HCT116 (cell line): ENCODE data around the gene PLCG2. TPM values are rescaled to one million over a fixed set of nuclear protein-coding genes. Genes with fewer than 3 reads are reported as not detected.

Experiments
- ATAC-seq: fragments of 200-7000 bp; cut with Tn5 transposase; 2 replicates; pipeline ENCODE4 v1.9.1; 2020; ENCODE audit warnings: mild to moderate bottlenecking, moderate library complexity
- BruUV-seq: library from RNA; stranded (reverse); fragments of 400-500 nt; replicated peaks from 2 replicates; lab custom pipeline; 2021; lab: Mats Ljungman, UMichigan
- CTCF ChIA-PET: fragments of 300-600 bp; sonication (Branson Sonifier 250); formaldehyde crosslinking; loops from one replicate; lab custom pipeline; 2021; ENCODE audit warnings: antibody characterized with exemption; lab: Charles Lee
- POLR2A ChIA-PET: fragments of 300-600, 350-600 bp; sonication (Branson Sonifier 250); formaldehyde crosslinking; loops from one replicate; lab custom pipeline; 2021; ENCODE audit warnings: antibody characterized with exemption; lab: Charles Lee
- RAD21 ChIA-PET, 2 experiments: fragments of 300-600 bp; sonication (Branson Sonifier 250); formaldehyde crosslinking; loops; one replicate each; lab custom pipeline; 2023; ENCODE audit warnings: low total read pairs in 2 of 2; ENCODE audit not compliant: uncharacterized antibody in 2 of 2, unreplicated experiment in 2 of 2, low non-redundant PET in 1 of 2; lab: Charles Lee
- DNase-seq: peaks from one replicate; pipeline ENCODE4 v3.0.0-alpha.2; 2010; ENCODE audit warnings: low read depth, low spot score
- H2AFZ ChIP-seq: fragments of 200-600 bp; shearing (Covaris generic), sonication (generic); 2 replicates; pipeline ENCODE4 v1.6.1; 2017; ENCODE audit warnings: low read depth, mixed run types, mixed read lengths, antibody characterized with exemption, low read length; ENCODE audit not compliant: poor library complexity, severe bottlenecking
- H3K27ac ChIP-seq: 2 replicates; pipeline ENCODE4 v1.5.1; 2012; ENCODE audit warnings: low read depth, low read length
- H3K27me3 ChIP-seq: fragments of 200-600 bp; sonication (generic); 2 replicates; pipeline ENCODE4 v1.6.1; 2016; ENCODE audit warnings: mixed run types, low read length, mixed read lengths; ENCODE audit not compliant: insufficient read depth
- H3K36me3 ChIP-seq, 2 experiments: fragments of 200-500 bp in 1 of 2; fragments of 200-600 bp in 1 of 2; sonication (Bioruptor generic) in 1 of 2; sonication (generic) in 1 of 2; 2 replicates each; pipeline versions ENCODE4 v1.5.1 to v1.6.1; 2014 to 2016; ENCODE audit warnings: low read length in 2 of 2, inconsistent platforms in 1 of 2, mixed read lengths in 1 of 2, mixed run types in 1 of 2; ENCODE audit not compliant: insufficient read depth in 2 of 2, control insufficient read depth in 1 of 2
- H3K4me1 ChIP-seq, 2 experiments: fragments of 200-600 bp in 1 of 2; sonication (generic) in 1 of 2; 2 replicates each; pipeline versions ENCODE4 v1.5.1 to v1.6.1; 2012 to 2017; ENCODE audit warnings: low read length in 2 of 2, inconsistent platforms in 1 of 2, mild to moderate bottlenecking in 1 of 2, mixed read lengths in 1 of 2, mixed run types in 1 of 2, moderate library complexity in 1 of 2; ENCODE audit not compliant: insufficient read depth in 2 of 2, control insufficient read depth in 1 of 2
- H3K4me2 ChIP-seq: fragments of 200-600 bp; sonication (generic); 2 replicates; pipeline ENCODE4 v1.6.1; 2017; ENCODE audit warnings: mixed run types, low read length, mixed read lengths
- H3K4me3 ChIP-seq, 2 experiments: fragments of 200-600 bp in 1 of 2; sonication (generic) in 1 of 2; replicated peaks in 1 of 2; 2 replicates each; pipeline ENCODE4 v1.5.1; 2011 to 2016; ENCODE audit warnings: low read length in 2 of 2, control low read depth in 1 of 2, low read depth in 1 of 2, mild to moderate bottlenecking in 1 of 2, mixed read lengths in 1 of 2, mixed run types in 1 of 2
- H3K79me2 ChIP-seq: fragments of 200-600 bp; sonication (generic); 2 replicates; pipeline ENCODE4 v1.6.1; 2017; ENCODE audit warnings: mild to moderate bottlenecking, mixed run types, low read length, moderate library complexity, mixed read lengths; ENCODE audit not compliant: insufficient read depth
- H3K9ac ChIP-seq: fragments of 200-600 bp; sonication (generic); 2 replicates; pipeline ENCODE4 v1.6.1; 2016; ENCODE audit warnings: low read length, mixed read lengths
- H3K9me2 ChIP-seq: fragments of 200-600 bp; sonication (generic), shearing (Covaris generic); 2 replicates; pipeline ENCODE4 v1.6.1; 2017; ENCODE audit warnings: mixed run types, mild to moderate bottlenecking, moderate library complexity; ENCODE audit not compliant: insufficient read depth
- H3K9me3 ChIP-seq, 2 experiments: fragments of 200-500 bp in 1 of 2; fragments of 200-600 bp in 1 of 2; sonication (Bioruptor generic) in 1 of 2; sonication (generic) in 1 of 2; 2 replicates each; pipeline ENCODE4 v1.6.1; 2014 to 2017; ENCODE audit warnings: low read length in 2 of 2, mixed read lengths in 2 of 2, inconsistent platforms in 1 of 2, low read depth in 1 of 2, mild to moderate bottlenecking in 1 of 2, mixed run types in 1 of 2, moderate library complexity in 1 of 2; ENCODE audit not compliant: control insufficient read depth in 1 of 2, insufficient read depth in 1 of 2
- H4K20me1 ChIP-seq: fragments of 200-600 bp; sonication (generic), shearing (Covaris generic); 2 replicates; pipeline ENCODE4 v1.6.1; 2017; ENCODE audit warnings: mixed run types, mild to moderate bottlenecking, moderate library complexity; ENCODE audit not compliant: insufficient read depth
- CBX3 ChIP-seq: IDR thresholded peaks from 2 replicates; pipeline ENCODE4 v1.6.1; 2012; ENCODE audit warnings: low read depth
- CEBPB ChIP-seq: IDR thresholded peaks from 2 replicates; pipeline ENCODE4 v1.6.1; 2012; ENCODE audit warnings: low read depth
- EZH2 ChIP-seq: fragments of 200-600 bp; sonication (generic); IDR thresholded peaks from 2 replicates; pipeline ENCODE4 v1.6.1; 2017; ENCODE audit warnings: antibody characterized with exemption, mixed run types
- EZH2phosphoT487 ChIP-seq: fragments of 200-600 bp; IDR thresholded peaks from 2 replicates; pipeline ENCODE4 v1.6.1; 2018; ENCODE audit warnings: antibody characterized with exemption, borderline replicate concordance
- FOSL1 ChIP-seq: IDR thresholded peaks from 2 replicates; pipeline ENCODE4 v1.6.1; 2012; ENCODE audit warnings: low read depth
- POLR2A ChIP-seq: IDR thresholded peaks from 2 replicates; pipeline ENCODE4 v1.7.0; 2011; ENCODE audit warnings: borderline replicate concordance; ENCODE audit not compliant: insufficient read depth, insufficient read length; ENCODE audit errors: extremely low read depth
- SP1 ChIP-seq: IDR thresholded peaks from 2 replicates; pipeline ENCODE4 v1.6.1; 2012; ENCODE audit warnings: low read depth
- YY1 ChIP-seq: IDR thresholded peaks from 2 replicates; pipeline ENCODE4 v1.6.1; 2011; ENCODE audit warnings: low read length, low read depth, moderate library complexity, mild to moderate bottlenecking; ENCODE audit not compliant: insufficient replicate concordance; ENCODE audit errors: extremely low read depth
- ZFX ChIP-seq: fragments of 450-650 bp; IDR thresholded peaks from 2 replicates; pipeline ENCODE4 v1.6.1; 2017
- ZNF274 ChIP-seq: fragments of 200-500 bp; sonication (Bioruptor generic); IDR thresholded peaks from 2 replicates; pipeline ENCODE4 v1.6.1; 2014; ENCODE audit warnings: mild to moderate bottlenecking, low read depth, low read length, inconsistent platforms
- intact Hi-C: fragments of 100-400 bp; cut with micrococcal nuclease; formaldehyde crosslinking; loops from 2 replicates; pipeline ENCODE4 v1.10.0; 2022
- total RNA-seq: library from RNA; stranded (reverse); gene quantifications from one replicate; pipeline ENCODE4 v1.2.1, GENCODE V29; 2021; ENCODE audit not compliant: unreplicated experiment
- TF ChIP-seq, protein P1 (sequence below): IDR thresholded peaks from 2 replicates; pipeline ENCODE4 v1.6.1; 2012; ENCODE audit warnings: low read depth
- TF ChIP-seq, protein P2 (sequence below): IDR thresholded peaks from 2 replicates; pipeline ENCODE4 v1.6.1; 2012
- TF ChIP-seq, protein P3 (sequence below): IDR thresholded peaks from 2 replicates; pipeline ENCODE4 v1.6.1; 2012

The PLCG2 gene
- total RNA-seq, 1 experiment from 2014 or later = 31.2 TPM

DNA sequence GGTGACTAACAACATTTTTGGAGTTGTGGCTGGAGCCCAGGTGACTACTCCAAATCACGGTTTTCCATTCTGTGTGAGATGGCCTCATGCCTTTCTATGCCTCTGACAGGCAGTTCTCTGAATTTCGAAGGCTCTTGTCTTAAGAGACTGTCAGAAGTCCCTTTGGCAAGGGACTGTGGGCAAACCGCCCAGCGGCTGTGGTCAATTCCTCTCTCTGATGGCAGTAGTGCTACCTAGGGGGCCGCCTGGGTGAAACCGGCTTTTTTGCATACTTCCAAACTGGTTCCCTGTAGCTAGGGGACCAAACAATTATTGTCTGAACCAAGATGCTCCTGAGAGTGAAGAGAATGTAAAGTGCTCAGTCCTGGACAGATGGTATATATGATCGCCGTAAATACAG is 145.9 kb downstream of the PLCG2 start:
- Histone ChIP-seq H3K27me3 (no peaks in the 10 kb centered on the region), H3K79me2 (no peaks in the 10 kb centered on the region), H3K4me1 (peaks cover 12 to 14% of the 10 kb centered on the region in 2 experiments), H3K27ac (no peak overlapping the region), H3K4me2 (no peak overlapping the region), H3K9me2 (no peaks in the 10 kb centered on the region), H3K36me3 (no peaks in the 10 kb centered on the region), H2AFZ (no peak overlapping the region), H4K20me1 (no peaks in the 10 kb centered on the region), H3K9ac (no peak overlapping the region), H3K9me3 (no peaks in the 10 kb centered on the region), H3K4me3 (no peak overlapping the region)
- ATAC-seq (no peak), DNase-seq (no peak)
- BruUV-seq = no TSS peak
- TF ChIP-seq YY1 (no peak), CBX3 (no peak), FOSL1 (no peak), CEBPB (no peak), SP1 (no peak)
- TF ChIP-seq, protein P1, sequence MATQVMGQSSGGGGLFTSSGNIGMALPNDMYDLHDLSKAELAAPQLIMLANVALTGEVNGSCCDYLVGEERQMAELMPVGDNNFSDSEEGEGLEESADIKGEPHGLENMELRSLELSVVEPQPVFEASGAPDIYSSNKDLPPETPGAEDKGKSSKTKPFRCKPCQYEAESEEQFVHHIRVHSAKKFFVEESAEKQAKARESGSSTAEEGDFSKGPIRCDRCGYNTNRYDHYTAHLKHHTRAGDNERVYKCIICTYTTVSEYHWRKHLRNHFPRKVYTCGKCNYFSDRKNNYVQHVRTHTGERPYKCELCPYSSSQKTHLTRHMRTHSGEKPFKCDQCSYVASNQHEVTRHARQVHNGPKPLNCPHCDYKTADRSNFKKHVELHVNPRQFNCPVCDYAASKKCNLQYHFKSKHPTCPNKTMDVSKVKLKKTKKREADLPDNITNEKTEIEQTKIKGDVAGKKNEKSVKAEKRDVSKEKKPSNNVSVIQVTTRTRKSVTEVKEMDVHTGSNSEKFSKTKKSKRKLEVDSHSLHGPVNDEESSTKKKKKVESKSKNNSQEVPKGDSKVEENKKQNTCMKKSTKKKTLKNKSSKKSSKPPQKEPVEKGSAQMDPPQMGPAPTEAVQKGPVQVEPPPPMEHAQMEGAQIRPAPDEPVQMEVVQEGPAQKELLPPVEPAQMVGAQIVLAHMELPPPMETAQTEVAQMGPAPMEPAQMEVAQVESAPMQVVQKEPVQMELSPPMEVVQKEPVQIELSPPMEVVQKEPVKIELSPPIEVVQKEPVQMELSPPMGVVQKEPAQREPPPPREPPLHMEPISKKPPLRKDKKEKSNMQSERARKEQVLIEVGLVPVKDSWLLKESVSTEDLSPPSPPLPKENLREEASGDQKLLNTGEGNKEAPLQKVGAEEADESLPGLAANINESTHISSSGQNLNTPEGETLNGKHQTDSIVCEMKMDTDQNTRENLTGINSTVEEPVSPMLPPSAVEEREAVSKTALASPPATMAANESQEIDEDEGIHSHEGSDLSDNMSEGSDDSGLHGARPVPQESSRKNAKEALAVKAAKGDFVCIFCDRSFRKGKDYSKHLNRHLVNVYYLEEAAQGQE = no peak
- RAD21 ChIA-PET = no interaction called here
- CTCF ChIA-PET = no interaction called here
- intact Hi-C loops = no loop called here
- POLR2A ChIA-PET = no interaction called here

DNA sequence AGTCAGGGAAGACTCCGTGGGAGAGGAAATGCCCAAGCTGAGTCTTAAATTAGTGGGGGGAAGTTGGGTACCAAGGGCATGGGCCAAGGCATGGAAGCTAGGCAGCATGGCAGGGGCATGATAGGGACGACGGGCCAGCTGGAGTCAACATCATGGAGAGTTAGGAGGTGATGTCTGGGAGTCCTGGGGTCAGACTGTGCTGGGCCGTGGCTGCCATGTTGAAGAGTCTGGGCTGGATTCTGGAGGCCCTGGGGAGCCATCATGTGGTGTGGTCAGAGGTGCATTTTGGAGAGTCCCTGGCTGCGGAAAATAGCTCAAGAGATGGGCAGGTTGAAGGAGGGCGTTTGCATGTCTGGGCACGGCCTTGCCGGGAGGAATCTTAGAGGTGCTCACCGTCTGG is 146.9 kb downstream of the PLCG2 start:
- Histone ChIP-seq H3K79me2 (no peaks in the 10 kb centered on the region), H3K9ac (no peak overlapping the region), H3K9me3 (no peaks in the 10 kb centered on the region), H3K9me2 (no peaks in the 10 kb centered on the region), H4K20me1 (no peaks in the 10 kb centered on the region), H3K27me3 (no peaks in the 10 kb centered on the region), H2AFZ (no peak overlapping the region), H3K4me3 (no peak overlapping the region), H3K4me2 (no peak overlapping the region), H3K27ac (no peak overlapping the region), H3K36me3 (no peaks in the 10 kb centered on the region), H3K4me1 (peaks cover 12 to 14% of the 10 kb centered on the region in 2 experiments)
- POLR2A ChIA-PET = no interaction called here
- TF ChIP-seq EZH2phosphoT487 (no peak), ZFX (no peak), ZNF274 (no peak), YY1 (no peak), POLR2A (no peak), EZH2 (no peak)
- TF ChIP-seq, protein P2, sequence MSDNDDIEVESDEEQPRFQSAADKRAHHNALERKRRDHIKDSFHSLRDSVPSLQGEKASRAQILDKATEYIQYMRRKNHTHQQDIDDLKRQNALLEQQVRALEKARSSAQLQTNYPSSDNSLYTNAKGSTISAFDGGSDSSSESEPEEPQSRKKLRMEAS = no peak
- TF ChIP-seq, protein P3, sequence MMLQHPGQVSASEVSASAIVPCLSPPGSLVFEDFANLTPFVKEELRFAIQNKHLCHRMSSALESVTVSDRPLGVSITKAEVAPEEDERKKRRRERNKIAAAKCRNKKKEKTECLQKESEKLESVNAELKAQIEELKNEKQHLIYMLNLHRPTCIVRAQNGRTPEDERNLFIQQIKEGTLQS = no peak
- RAD21 ChIA-PET = no interaction called here
- DNase-seq (no peak), ATAC-seq (no peak)
- CTCF ChIA-PET = no interaction called here
- no TSS peak for BruUV-seq
- intact Hi-C loops = no loop called here
